ENCODE measurements around the gene ZNF837. TPM values are rescaled to one million over a fixed set of nuclear protein-coding genes. Genes with fewer than 3 reads are reported as not detected.

The ZNF837 gene
- total RNA-seq, 2 experiments from 2014 or later = 0.71 to 1.0 TPM

- Mint-ChIP-seq H3K4me1 (ENCODE audit: low read depth) (peaks cover 22% of the 10 kb centered on the region), H3K9me3 (no peaks in the 10 kb centered on the region), H3K36me3 (ENCODE audit: low read depth) (peaks cover 7% of the 10 kb centered on the region), H3K27ac (peak overlapping the region; percentile 84), H3K4me3 (peak overlapping the region; percentile 86), H3K27me3 (peaks cover 15% of the 10 kb centered on the region)
- peaks cover 21% of the 10 kb centered on the region for H3K4me1 ChIP-seq (ENCODE audit: insufficient read depth, low read length)
- H3K36me3 ChIP-seq (ENCODE audit: insufficient read depth, low read length) = no peaks in the 10 kb centered on the region
- peak; percentile 89 for ATAC-seq (ENCODE audit: poor library complexity)
- ChIA-PET POLR2A (interaction anchor here (0.8 to 3.0 kb wide), 10 partner anchors 9 to 197 kb away, joined by 3 to 22 read pairs (median 4); partner anchors contain the start of genes ERVK3-1, TRIM28, ZBTB45 and ZNF274), CTCF (interaction anchor here (0.9 to 1.8 kb wide), 2 partner anchors 10 to 15 kb away, joined by 3 to 6 read pairs; partner anchors contain the start of gene ZNF497)
- peak overlapping the region; percentile 63 for H3K4me3 ChIP-seq (ENCODE audit: low read length)
- H3K9me3 ChIP-seq (ENCODE audit: control insufficient read depth in 1 of 2, insufficient read depth in 1 of 2, low read length in 2 of 2) = peaks cover 0 to 21% of the 10 kb centered on the region in 2 experiments
- peak; percentile 33 to 86 (median 62) for DNase-seq
- peaks cover 0 to 2% of the 10 kb centered on the region in 2 experiments for H3K27me3 ChIP-seq (ENCODE audit: control insufficient read depth in 1 of 2, insufficient read depth in 2 of 2, low read length in 2 of 2)
- H3K27ac ChIP-seq (ENCODE audit: low read depth in 1 of 2, low read length in 2 of 2) = peak overlapping the region; percentile 47 to 59
- TF ChIP-seq, protein P1, sequence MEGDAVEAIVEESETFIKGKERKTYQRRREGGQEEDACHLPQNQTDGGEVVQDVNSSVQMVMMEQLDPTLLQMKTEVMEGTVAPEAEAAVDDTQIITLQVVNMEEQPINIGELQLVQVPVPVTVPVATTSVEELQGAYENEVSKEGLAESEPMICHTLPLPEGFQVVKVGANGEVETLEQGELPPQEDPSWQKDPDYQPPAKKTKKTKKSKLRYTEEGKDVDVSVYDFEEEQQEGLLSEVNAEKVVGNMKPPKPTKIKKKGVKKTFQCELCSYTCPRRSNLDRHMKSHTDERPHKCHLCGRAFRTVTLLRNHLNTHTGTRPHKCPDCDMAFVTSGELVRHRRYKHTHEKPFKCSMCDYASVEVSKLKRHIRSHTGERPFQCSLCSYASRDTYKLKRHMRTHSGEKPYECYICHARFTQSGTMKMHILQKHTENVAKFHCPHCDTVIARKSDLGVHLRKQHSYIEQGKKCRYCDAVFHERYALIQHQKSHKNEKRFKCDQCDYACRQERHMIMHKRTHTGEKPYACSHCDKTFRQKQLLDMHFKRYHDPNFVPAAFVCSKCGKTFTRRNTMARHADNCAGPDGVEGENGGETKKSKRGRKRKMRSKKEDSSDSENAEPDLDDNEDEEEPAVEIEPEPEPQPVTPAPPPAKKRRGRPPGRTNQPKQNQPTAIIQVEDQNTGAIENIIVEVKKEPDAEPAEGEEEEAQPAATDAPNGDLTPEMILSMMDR (IDR thresholded peaks at IDR 0.05) = no peak
- intact Hi-C loops (cut with DNase I, micrococcal nuclease) = no loop called here
Measured at GRCh38 chr19:58346961-58347929, 33.6 kb downstream of the ZNF837 start.

DNA sequence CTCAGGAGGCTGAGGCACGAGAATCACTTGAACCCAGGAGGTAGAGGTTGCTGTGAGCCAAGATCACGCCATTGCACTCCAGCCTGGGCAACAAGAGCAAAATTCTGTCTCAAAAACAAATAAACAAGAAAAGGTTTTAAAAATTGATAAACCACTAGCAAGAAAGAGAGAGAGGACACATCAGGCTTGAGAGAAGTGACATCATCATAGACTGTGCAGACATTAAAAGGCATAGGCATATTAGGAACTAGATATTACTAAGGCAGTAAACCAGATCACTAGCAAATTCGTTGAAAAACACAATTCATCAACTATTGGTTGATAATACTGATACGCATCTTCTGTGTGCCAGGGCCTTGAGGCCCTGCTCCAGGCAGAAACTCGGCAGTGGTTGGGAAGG, 35.3 kb downstream of the ZNF837 start:
- peaks cover 21% of the 10 kb centered on the region for H3K4me1 ChIP-seq (ENCODE audit: insufficient read depth, low read length)
- TF ChIP-seq, protein P1 (IDR thresholded peaks at IDR 0.05) = no peak
- H3K9me3 ChIP-seq (ENCODE audit: control insufficient read depth in 1 of 2, insufficient read depth in 1 of 2, low read length in 2 of 2) = peaks cover 0 to 12% of the 10 kb centered on the region in 2 experiments
- H3K27me3 ChIP-seq (ENCODE audit: control insufficient read depth in 1 of 2, insufficient read depth in 2 of 2, low read length in 2 of 2) = no peaks in the 10 kb centered on the region
- no peaks in the 10 kb centered on the region for H3K36me3 ChIP-seq (ENCODE audit: insufficient read depth, low read length)
- Mint-ChIP-seq H3K4me1 (ENCODE audit: low read depth) (peaks cover 22% of the 10 kb centered on the region), H3K9me3 (no peaks in the 10 kb centered on the region), H3K27ac (peak overlapping the region; percentile 19), H3K36me3 (ENCODE audit: low read depth) (peaks cover 21% of the 10 kb centered on the region), H3K27me3 (peaks cover 15% of the 10 kb centered on the region), H3K4me3 (peak overlapping the region; percentile 67)
- POLR2A ChIA-PET = interaction anchor here (2.8 kb wide), 1 partner anchor 11 kb away, joined by 22 read pairs; no protein-coding TSS in a partner anchor
- no peak for ATAC-seq (ENCODE audit: poor library complexity)
- DNase-seq = no peak
- intact Hi-C loops (cut with DNase I, micrococcal nuclease) = no loop called here
- no peak overlapping the region for H3K4me3 ChIP-seq (ENCODE audit: low read length)
- CTCF ChIA-PET = no interaction called here
- no peak overlapping the region for H3K27ac ChIP-seq (ENCODE audit: low read depth in 1 of 2, low read length in 2 of 2)

DNA sequence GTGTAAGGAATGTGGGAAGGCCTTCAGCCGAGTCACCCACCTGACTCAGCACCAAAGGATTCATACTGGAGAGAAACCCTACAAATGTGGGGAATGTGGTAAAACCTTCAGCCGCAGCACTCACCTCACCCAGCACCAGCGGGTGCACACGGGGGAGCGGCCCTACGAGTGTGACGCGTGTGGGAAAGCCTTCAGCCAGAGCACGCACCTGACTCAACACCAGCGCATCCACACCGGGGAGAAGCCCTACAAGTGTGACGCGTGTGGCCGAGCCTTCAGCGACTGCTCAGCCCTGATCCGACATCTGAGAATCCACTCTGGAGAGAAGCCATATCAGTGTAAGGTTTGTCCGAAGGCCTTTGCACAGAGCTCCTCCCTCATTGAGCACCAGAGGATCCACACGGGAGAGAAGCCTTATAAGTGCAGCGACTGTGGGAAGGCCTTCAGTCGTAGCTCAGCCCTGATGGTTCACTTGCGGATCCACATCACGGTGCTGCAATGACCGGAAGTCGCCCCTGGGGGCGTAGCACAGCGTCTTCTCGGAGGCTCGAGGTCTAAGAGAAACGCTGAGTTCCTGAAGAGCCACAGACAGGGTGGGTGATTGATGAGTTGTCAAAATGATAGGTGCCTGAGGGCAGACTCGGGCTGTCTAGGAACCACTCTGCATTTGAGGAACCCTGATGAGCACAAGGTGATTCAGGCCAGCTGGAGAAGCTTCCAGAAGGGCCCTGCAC, 41.8 kb downstream of the ZNF837 start:
- Histone ChIP-seq H3K36me3 (ENCODE audit: insufficient read depth, low read length) (peaks cover 37% of the 10 kb centered on the region), H3K9me3 (ENCODE audit: control insufficient read depth in 1 of 2, insufficient read depth in 1 of 2, low read length in 2 of 2) (peaks cover 0 to 19% of the 10 kb centered on the region in 2 experiments), H3K27me3 (ENCODE audit: control insufficient read depth in 1 of 2, insufficient read depth in 2 of 2, low read length in 2 of 2) (no peaks in the 10 kb centered on the region), H3K4me1 (ENCODE audit: insufficient read depth, low read length) (no peaks in the 10 kb centered on the region), H3K27ac (ENCODE audit: low read depth in 1 of 2, low read length in 2 of 2) (no peak overlapping the region), H3K4me3 (ENCODE audit: low read length) (no peak overlapping the region)
- ATAC-seq (ENCODE audit: poor library complexity) (no peak), DNase-seq (no peak)
- intact Hi-C loops (cut with DNase I, micrococcal nuclease) = no loop called here
- no peak overlapping the region for H3K4me3 Mint-ChIP-seq
- ChIA-PET POLR2A (no interaction called here), CTCF (no interaction called here)
- no peak overlapping the region for H3K27ac Mint-ChIP-seq
- no peaks in the 10 kb centered on the region for H3K9me3 Mint-ChIP-seq
- H3K36me3 Mint-ChIP-seq (ENCODE audit: low read depth) = peaks cover 61% of the 10 kb centered on the region
- TF ChIP-seq, protein P1 (IDR thresholded peaks at IDR 0.05) = no peak
- H3K27me3 Mint-ChIP-seq = no peaks in the 10 kb centered on the region
- H3K4me1 Mint-ChIP-seq (ENCODE audit: low read depth) = no peaks in the 10 kb centered on the region

All from CD4-positive, alpha-beta T cell (primary cell).